GM12878 (cell line): ENCODE data around the gene UMAD1. TPM values are rescaled to one million over a fixed set of nuclear protein-coding genes. Genes with fewer than 3 reads are reported as not detected.

Experiments
- ATAC-seq: fragments of 200-7000 bp; cut with Tn5 transposase; 3 replicates; pipeline ENCODE4 v1.9.1; 2020; ENCODE audit warnings: mild to moderate bottlenecking, moderate library complexity
- BruUV-seq: library from RNA; stranded (reverse); fragments of 400-500 nt; replicated peaks from 2 replicates; lab custom pipeline; 2021; lab: Mats Ljungman, UMichigan
- CTCF ChIA-PET: fragments of 300-600 bp; sonication (Branson Sonifier 250); formaldehyde crosslinking; extraction: SDS; loops from one replicate; lab custom pipeline; 2021; ENCODE audit warnings: inconsistent platforms; lab: Yijun Ruan, JAX
- POLR2A ChIA-PET: fragments of 350-600 bp; formaldehyde crosslinking; extraction: SDS; loops from one replicate; lab custom pipeline; 2021; ENCODE audit warnings: inconsistent platforms; lab: Charles Lee
- RAD21 ChIA-PET: fragments of 300-600 bp; sonication (Branson Sonifier 250); formaldehyde crosslinking; loops from one replicate; lab custom pipeline; 2023; ENCODE audit warnings: antibody characterized with exemption; ENCODE audit not compliant: unreplicated experiment; lab: Charles Lee
- SMC1A ChIA-PET: fragments of 300-600 bp; sonication (Branson Sonifier 250); formaldehyde crosslinking; loops from one replicate; lab custom pipeline; 2023; ENCODE audit not compliant: unreplicated experiment, uncharacterized antibody; lab: Charles Lee
- DNase-seq: peaks from one replicate; pipeline ENCODE4 v3.0.0-alpha.2; 2011; ENCODE audit warnings: low read depth, low spot score
- FAIRE-seq: peaks from 3 replicates; lab custom pipeline; 2011; peaks lifted over from hg19 to GRCh38; lab: Jason Lieb, UNC
- H2AFZ ChIP-seq: 2 replicates; pipeline ENCODE4 v1.6.0; 2011; ENCODE audit warnings: low read depth, low read length, control low read depth; ENCODE audit not compliant: control insufficient read depth
- H3K27ac ChIP-seq: 2 replicates; pipeline ENCODE4 v1.5.1; 2011; ENCODE audit warnings: control low read depth; ENCODE audit not compliant: control insufficient read depth, insufficient read depth
- H3K27me3 ChIP-seq, 2 experiments: replicated peaks in 1 of 2; 2 replicates each; pipeline versions ENCODE4 v1.6.0 to v1.6.1; 2011; ENCODE audit warnings: low read length in 1 of 2; ENCODE audit not compliant: control insufficient read depth in 2 of 2, insufficient read depth in 2 of 2
- H3K36me3 ChIP-seq, 2 experiments: 2 replicates each; pipeline ENCODE4 v1.5.1; 2011; ENCODE audit warnings: low read length in 1 of 2; ENCODE audit not compliant: control insufficient read depth in 2 of 2, insufficient read depth in 2 of 2
- H3K4me1 ChIP-seq: 2 replicates; pipeline ENCODE4 v1.6.1; 2011; ENCODE audit warnings: mild to moderate bottlenecking, low read length, moderate library complexity, mixed read lengths; ENCODE audit not compliant: control insufficient read depth, insufficient read depth
- H3K4me2 ChIP-seq: 2 replicates; pipeline ENCODE4 v1.6.0; 2011; ENCODE audit warnings: control low read depth; ENCODE audit not compliant: control insufficient read depth, insufficient read depth
- H3K4me3 ChIP-seq: fragments of 200-600 bp; sonication (generic); 2 replicates; pipeline ENCODE4 v1.5.1; 2016
- H3K79me2 ChIP-seq: 2 replicates; pipeline ENCODE4 v1.6.0; 2011; ENCODE audit warnings: low read length; ENCODE audit not compliant: control insufficient read depth, insufficient read depth
- H3K9ac ChIP-seq: 2 replicates; pipeline ENCODE4 v1.8.0; 2011; ENCODE audit warnings: low read length, control low read depth, mixed read lengths; ENCODE audit not compliant: control insufficient read depth, insufficient read depth
- H3K9me3 ChIP-seq: replicated peaks from 3 replicates; pipeline ENCODE4 v1.5.1; 2011; ENCODE audit warnings: mild to moderate bottlenecking, low read length; ENCODE audit not compliant: control insufficient read depth, insufficient read depth
- H4K20me1 ChIP-seq: 2 replicates; pipeline ENCODE4 v1.6.0; 2011; ENCODE audit not compliant: control insufficient read depth, insufficient read depth
- ASH2L ChIP-seq: fragments of 300-600, 200-600 bp; sonication (generic); IDR thresholded peaks from 2 replicates; pipeline ENCODE4 v1.6.1; 2017; ENCODE audit warnings: low read depth, mild to moderate bottlenecking, borderline replicate concordance
- BHLHE40 ChIP-seq, 2 experiments: fragments of 450-650 bp in 1 of 2; IDR thresholded peaks; 2 replicates each; pipeline ENCODE4 v1.6.1; 2011 to 2017; ENCODE audit warnings: low read depth in 2 of 2, borderline replicate concordance in 1 of 2, improper control_type of control experiment in 1 of 2, low read length in 1 of 2, mild to moderate bottlenecking in 1 of 2
- CBX3 ChIP-seq: fragments of 200-600 bp; sonication (generic); IDR thresholded peaks from 2 replicates; pipeline ENCODE4 v1.6.1; 2016; ENCODE audit warnings: low read depth, borderline replicate concordance
- CHD1 ChIP-seq: IDR thresholded peaks from 2 replicates; pipeline ENCODE4 v1.6.1; 2012; ENCODE audit warnings: low read depth, low read length, improper control_type of control experiment
- HDAC6 ChIP-seq: fragments of 200-600 bp; sonication (generic); IDR thresholded peaks from one replicate; pipeline ENCODE4 v1.8.0; 2017; ENCODE audit warnings: antibody characterized with exemption; ENCODE audit not compliant: unreplicated experiment
- NBN ChIP-seq: fragments of 450-650 bp; IDR thresholded peaks from 2 replicates; pipeline ENCODE4 v1.6.1; 2016
- NR2F1 ChIP-seq: fragments of 450-650 bp; conservative IDR thresholded peaks from 2 replicates; pipeline ENCODE4 v1.6.1; 2017; ENCODE audit warnings: mild to moderate bottlenecking
- PAX8 ChIP-seq: fragments of 450-650 bp; IDR thresholded peaks from 2 replicates; pipeline ENCODE4 v1.6.1; 2017; ENCODE audit warnings: mild to moderate bottlenecking, moderate library complexity
- SMAD5 ChIP-seq: IDR thresholded peaks from 2 replicates; pipeline ENCODE4 v1.6.1; 2016; ENCODE audit warnings: antibody characterized with exemption, low read depth
- SMARCA5 ChIP-seq: fragments of 450-650 bp; IDR thresholded peaks from 2 replicates; pipeline ENCODE4 v1.6.1; 2017; ENCODE audit warnings: mild to moderate bottlenecking
- SMC3 ChIP-seq: IDR thresholded peaks from 2 replicates; pipeline ENCODE4 v1.6.1; 2011; ENCODE audit warnings: low read length, improper control_type of control experiment, borderline replicate concordance
- SPI1 ChIP-seq: IDR thresholded peaks from 2 replicates; pipeline ENCODE4 v1.6.1; 2011; ENCODE audit warnings: low read depth, mild to moderate bottlenecking, low read length, moderate library complexity, borderline replicate concordance; ENCODE audit not compliant: insufficient read depth
- WGBS: methylation state at CpG from one replicate; pipeline ENCODE4 v1.1.6; 2016; ENCODE audit warnings: low lambda C conversion rate; ENCODE audit not compliant: insufficient replicate concordance, insufficient coverage; ENCODE audit errors: missing lambda C conversion rate; 5-methylcytosine and 5-hydroxymethylcytosine counted together
- in situ Hi-C: fragments of 300-500 bp; cut with MboI; formaldehyde crosslinking; loops from 9 replicates; pipeline ENCODE4 v1.14.3; 2018; ENCODE audit warnings: mixed read lengths
- intact Hi-C: fragments of 100-400 bp; cut with micrococcal nuclease; formaldehyde crosslinking; loops from one replicate; pipeline ENCODE4 v1.14.2; 2022; ENCODE audit not compliant: unreplicated experiment
- polyA plus RNA-seq, 11 experiments: library from polyadenylated mRNA; depleted of rRNA in 4 of 11; unstranded in 6 of 11; stranded (reverse) in 5 of 11; fragments of >200 nt; fragmentation: Nextera tagmentation in 4 of 11; fragmentation: Illumina TruSeq in 1 of 11; extraction: Ambion mirVana in 4 of 11; extraction: Trizol in 1 of 11; gene quantifications; 1 replicate in 1 of 11; 2 replicates in 10 of 11; pipeline versions ENCODE4 v1.2.1 to v1.2.3, GENCODE V29; 2011 to 2016; ENCODE audit warnings: inconsistent platforms in 2 of 11, missing spikeins in 2 of 11, low read depth in 1 of 11
- total RNA-seq, 4 experiments: library from RNA; depleted of rRNA in 3 of 4; stranded (reverse); fragments of >200 nt in 3 of 4; fragmentation: Illumina TruSeq in 1 of 4; extraction: Trizol in 1 of 4; gene quantifications; 2 replicates each; pipeline versions ENCODE4 v1.2.1 to v1.2.3, GENCODE V29; 2013 to 2021
- TF ChIP-seq, protein P1 (sequence below): IDR thresholded peaks from 2 replicates; pipeline ENCODE4 v1.6.1; 2011; ENCODE audit warnings: borderline replicate concordance, low read depth, mild to moderate bottlenecking, moderate library complexity, mixed read lengths, low read length; ENCODE audit not compliant: insufficient read depth; ENCODE audit errors: extremely low read length
- TF ChIP-seq, protein P2 (sequence below): fragments of 450-650 bp; IDR thresholded peaks from 2 replicates; pipeline ENCODE4 v1.6.1; 2016; ENCODE audit warnings: mild to moderate bottlenecking

Gene UMAD1
- total and polyA plus RNA-seq, 10 of the 15 experiments (the other 5 are each of a cell fraction or from before 2014, with no cell fraction given): 6.0 to 28.6 (median 9.3) TPM

DNA sequence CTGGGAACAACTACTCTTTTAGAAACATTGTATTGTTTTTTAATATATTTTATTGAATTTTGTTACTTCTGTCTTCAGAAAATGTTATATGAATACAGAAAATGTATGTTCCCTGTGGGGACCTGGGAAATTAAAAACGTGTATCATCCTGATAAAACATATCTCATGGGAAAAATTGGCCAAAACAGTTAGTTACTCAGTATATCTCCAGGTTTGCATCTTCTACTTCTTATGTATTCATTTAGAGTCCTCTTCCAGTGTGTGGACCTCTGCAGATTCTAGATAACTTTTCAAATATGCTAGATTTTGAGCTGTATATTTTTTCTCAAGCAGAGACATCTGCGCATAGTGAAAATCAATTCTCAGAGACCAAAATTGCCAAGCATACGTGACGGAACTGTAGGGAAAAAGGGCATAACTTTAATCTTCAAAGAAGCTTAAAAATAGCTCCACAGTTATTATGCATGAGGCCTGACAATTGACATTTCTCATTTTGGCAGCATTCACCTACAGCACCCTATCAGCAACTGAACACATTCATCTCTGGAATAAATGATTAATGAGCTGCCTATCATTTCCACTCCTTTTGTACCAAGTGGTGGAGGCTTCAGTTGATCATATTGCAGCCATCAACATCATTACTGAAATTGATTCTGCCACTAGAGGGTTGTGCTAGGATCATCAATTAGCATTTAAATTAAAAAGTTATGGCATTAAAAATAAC, 26.4 kb upstream of the UMAD1 start:
- no peaks in the 10 kb centered on the region for H3K79me2 ChIP-seq
- in situ Hi-C loops (no loop called here), intact Hi-C loops (no loop called here)
- RAD21 ChIA-PET: no interaction called here
- TF ChIP-seq HDAC6 (no peak), NBN (no peak), SMC3 (no peak), CHD1 (no peak), SMAD5 (no peak)
- TF ChIP-seq, protein P1, sequence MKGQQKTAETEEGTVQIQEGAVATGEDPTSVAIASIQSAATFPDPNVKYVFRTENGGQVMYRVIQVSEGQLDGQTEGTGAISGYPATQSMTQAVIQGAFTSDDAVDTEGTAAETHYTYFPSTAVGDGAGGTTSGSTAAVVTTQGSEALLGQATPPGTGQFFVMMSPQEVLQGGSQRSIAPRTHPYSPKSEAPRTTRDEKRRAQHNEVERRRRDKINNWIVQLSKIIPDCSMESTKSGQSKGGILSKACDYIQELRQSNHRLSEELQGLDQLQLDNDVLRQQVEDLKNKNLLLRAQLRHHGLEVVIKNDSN: no peak
- H3K36me3 ChIP-seq: peaks cover 0 to 2% of the 10 kb centered on the region in 2 experiments; a peak in 1 of 4 replicates
- 71% methylated on average over 4 of the region's 4 CpGs for WGBS
- no peak overlapping the region for H3K9ac ChIP-seq
- POLR2A ChIA-PET: no interaction called here
- ATAC-seq (no peak), FAIRE-seq (no peak), DNase-seq (no peak)
- no peaks in the 10 kb centered on the region for H3K4me1 ChIP-seq
- CTCF ChIA-PET: no interaction called here
- SMC1A ChIA-PET: interaction anchor here (0.7 to 1.5 kb wide), 2 partner anchors 10 to 52 kb away, joined by 3 read pairs; no protein-coding TSS in a partner anchor
- no peaks in the 10 kb centered on the region for H3K9me3 ChIP-seq
- H3K27ac ChIP-seq: no peak overlapping the region
- H4K20me1 ChIP-seq: no peaks in the 10 kb centered on the region
- BruUV-seq: no TSS peak
- no peak overlapping the region for H3K4me2 ChIP-seq
- no peak overlapping the region for H2AFZ ChIP-seq
- no peak overlapping the region for H3K4me3 ChIP-seq
- no peaks in the 10 kb centered on the region for H3K27me3 ChIP-seq

DNA sequence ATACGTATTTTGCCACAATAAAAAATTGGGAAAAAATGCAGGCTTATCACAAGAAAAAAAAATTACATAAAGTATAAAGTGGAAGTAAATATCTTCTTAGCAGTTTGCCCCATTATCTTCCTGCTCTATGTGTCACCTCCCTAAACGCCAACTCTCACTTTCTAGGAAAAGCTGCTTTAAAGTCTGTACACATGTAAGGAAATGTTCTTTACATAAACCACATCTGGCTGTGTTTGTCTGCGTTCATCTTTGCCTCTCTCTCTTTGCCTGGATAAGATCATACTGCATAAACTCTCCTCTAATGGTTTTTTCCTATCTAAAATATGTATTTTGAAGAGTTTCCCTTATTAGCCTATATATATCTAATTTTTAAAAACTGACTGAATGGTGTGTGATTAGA, 23.0 kb upstream of the UMAD1 start:
- intact Hi-C loops: no loop called here

More for the DNA sequence above, 23.0 kb upstream of the UMAD1 start:
- no peaks in the 10 kb centered on the region for H3K9me3 ChIP-seq
- TF ChIP-seq CBX3 (no peak), PAX8 (no peak), NR2F1 (no peak), ASH2L (no peak), BHLHE40 (IDR thresholded peaks at IDR 0.05; ENCODE audit: borderline replicate concordance in 1 of 2, low read depth in 2 of 2, low read length in 1 of 2) (no peak), SMARCA5 (no peak), SPI1 (no peak)
- TF ChIP-seq, protein P2, sequence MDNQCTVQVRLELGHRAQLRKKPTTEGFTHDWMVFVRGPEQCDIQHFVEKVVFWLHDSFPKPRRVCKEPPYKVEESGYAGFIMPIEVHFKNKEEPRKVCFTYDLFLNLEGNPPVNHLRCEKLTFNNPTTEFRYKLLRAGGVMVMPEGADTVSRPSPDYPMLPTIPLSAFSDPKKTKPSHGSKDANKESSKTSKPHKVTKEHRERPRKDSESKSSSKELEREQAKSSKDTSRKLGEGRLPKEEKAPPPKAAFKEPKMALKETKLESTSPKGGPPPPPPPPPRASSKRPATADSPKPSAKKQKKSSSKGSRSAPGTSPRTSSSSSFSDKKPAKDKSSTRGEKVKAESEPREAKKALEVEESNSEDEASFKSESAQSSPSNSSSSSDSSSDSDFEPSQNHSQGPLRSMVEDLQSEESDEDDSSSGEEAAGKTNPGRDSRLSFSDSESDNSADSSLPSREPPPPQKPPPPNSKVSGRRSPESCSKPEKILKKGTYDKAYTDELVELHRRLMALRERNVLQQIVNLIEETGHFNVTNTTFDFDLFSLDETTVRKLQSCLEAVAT: no peak
- H4K20me1 ChIP-seq: no peaks in the 10 kb centered on the region
- H3K27me3 ChIP-seq: no peaks in the 10 kb centered on the region
- DNase-seq (no peak), ATAC-seq (no peak), FAIRE-seq (no peak)
- no peak overlapping the region for H2AFZ ChIP-seq
- 38% methylated on average over 3 of the region's 3 CpGs for WGBS
- ChIA-PET RAD21 (no interaction called here), SMC1A (no interaction called here), POLR2A (no interaction called here), CTCF (no interaction called here)
- no peak overlapping the region for H3K4me3 ChIP-seq
- no peaks in the 10 kb centered on the region for H3K4me1 ChIP-seq
- no peak overlapping the region for H3K4me2 ChIP-seq
- no peaks in the 10 kb centered on the region for H3K36me3 ChIP-seq
- no peaks in the 10 kb centered on the region for H3K79me2 ChIP-seq
- H3K27ac ChIP-seq: no peak overlapping the region
- in situ Hi-C loops: no loop called here
- H3K9ac ChIP-seq: no peak overlapping the region
- BruUV-seq: no TSS peak
